ENCODE results near the gene QSOX1. TPM values are rescaled to one million over a fixed set of nuclear protein-coding genes. Genes with fewer than 3 reads are reported as not detected.
"Not testable (repeated sequence)": the region's sequence is repeated elsewhere in the genome, so short reads cannot be mapped to it uniquely, and the experiment has no call there.

The QSOX1 gene
- total RNA-seq, 1 donor from 2014 or later, result 139 TPM

GRCh38 chr1:180188684-180189175 lies 34.1 kb downstream of the QSOX1 start:
- DNase-seq (ENCODE audit: low read depth, low spot score), result no peak

- no peak for DNase-seq (ENCODE audit: low read depth, low spot score)
Observed at GRCh38 chr1:180190091-180190490, 35.4 kb downstream of the QSOX1 start.

- no peak for DNase-seq (ENCODE audit: low read depth, low spot score)
Observed at GRCh38 chr1:180192172-180192571, 37.5 kb downstream of the QSOX1 start.

GRCh38 chr1:180193141-180194047 lies 38.7 kb downstream of the QSOX1 start:
- no peak for DNase-seq (ENCODE audit: low read depth, low spot score)

- DNase-seq (ENCODE audit: low read depth, low spot score), result no peak
Observed at GRCh38 chr1:180194048-180194425, 39.4 kb downstream of the QSOX1 start.

DNA sequence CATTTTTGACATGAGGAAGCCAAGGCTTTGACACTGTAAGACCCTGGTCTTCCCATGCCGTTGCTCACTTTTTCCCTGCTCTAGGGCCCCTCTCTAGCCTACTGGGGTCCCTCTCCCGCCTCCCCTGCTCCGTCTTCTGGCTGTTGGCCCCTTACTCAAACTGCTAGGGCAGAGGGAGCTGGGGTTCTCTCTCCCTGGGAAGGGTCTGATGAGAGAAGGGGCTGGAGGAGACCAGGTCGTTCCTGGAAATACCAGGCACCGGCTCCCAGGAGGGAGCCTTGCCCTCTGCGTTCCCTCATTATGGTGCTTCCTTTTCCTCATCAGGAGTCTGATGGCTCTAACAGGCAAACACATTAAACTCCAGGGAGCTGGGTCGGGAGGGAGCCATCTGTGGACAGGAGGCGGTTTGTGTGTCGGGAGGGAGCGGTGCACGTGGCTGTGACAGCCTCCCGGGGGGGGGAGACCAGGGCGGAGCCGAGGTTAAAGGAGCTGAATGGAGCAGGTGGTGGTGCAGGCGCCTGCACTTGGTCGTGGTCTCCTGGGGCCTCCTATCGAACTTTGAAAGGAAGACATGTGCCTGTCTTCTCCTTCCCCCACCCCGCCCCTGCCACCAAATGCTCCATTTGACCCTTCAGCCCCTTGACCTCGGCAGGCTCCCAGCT lies 40.0 kb downstream of the QSOX1 start:
- no peak for DNase-seq (ENCODE audit: low read depth, low spot score)

DNA sequence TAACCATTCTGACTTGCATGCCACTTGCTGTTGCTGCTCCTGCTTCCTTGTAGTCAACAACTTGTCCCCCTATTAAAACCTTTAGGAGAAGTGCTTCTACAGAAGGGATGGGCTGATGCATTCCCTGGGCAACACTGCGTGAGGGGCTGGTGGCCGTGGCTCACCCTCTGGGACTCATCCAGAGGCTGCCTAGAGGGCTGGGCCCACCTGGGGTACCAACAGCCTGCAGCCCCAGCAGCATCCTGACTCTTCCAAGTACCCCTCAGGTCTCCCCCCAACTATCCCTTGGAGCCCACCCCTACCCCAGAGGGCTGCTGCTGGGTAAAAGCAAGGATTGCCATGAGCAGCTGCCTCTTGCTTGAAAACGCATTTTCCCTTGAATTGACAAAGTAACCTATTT lies 40.7 kb downstream of the QSOX1 start:
- no peak for DNase-seq (ENCODE audit: low read depth, low spot score)

GRCh38 chr1:180195916-180196315 lies 41.2 kb downstream of the QSOX1 start:
- no peak for DNase-seq (ENCODE audit: low read depth, low spot score)

DNA sequence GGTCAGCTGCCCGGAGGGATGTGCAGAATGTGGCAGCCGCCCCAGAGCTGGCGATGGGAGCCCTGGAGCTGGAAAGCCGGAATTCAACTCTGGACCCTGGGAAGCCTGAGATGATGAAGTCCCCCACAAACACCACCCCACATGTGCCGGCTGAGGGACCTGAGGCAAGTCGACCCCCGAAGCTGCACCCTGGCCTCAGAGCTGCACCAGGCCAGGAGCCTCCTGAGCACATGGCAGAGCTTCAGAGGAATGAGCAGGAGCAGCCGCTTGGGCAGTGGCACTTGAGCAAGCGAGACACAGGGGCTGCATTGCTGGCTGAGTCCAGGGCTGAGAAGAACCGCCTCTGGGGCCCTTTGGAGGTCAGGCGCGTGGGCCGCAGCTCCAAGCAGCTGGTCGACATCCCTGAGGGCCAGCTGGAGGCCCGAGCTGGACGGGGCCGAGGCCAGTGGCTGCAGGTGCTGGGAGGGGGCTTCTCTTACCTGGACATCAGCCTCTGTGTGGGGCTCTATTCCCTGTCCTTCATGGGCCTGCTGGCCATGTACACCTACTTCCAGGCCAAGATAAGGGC lies 41.9 kb downstream of the QSOX1 start:
- DNase-seq (ENCODE audit: low read depth, low spot score), result no peak

GRCh38 chr1:180197231-180197630 lies 42.6 kb downstream of the QSOX1 start:
- DNase-seq (ENCODE audit: low read depth, low spot score), result no peak

- no peak for DNase-seq (ENCODE audit: low read depth, low spot score)
Observed at GRCh38 chr1:180198196-180198595, 43.5 kb downstream of the QSOX1 start.

DNA sequence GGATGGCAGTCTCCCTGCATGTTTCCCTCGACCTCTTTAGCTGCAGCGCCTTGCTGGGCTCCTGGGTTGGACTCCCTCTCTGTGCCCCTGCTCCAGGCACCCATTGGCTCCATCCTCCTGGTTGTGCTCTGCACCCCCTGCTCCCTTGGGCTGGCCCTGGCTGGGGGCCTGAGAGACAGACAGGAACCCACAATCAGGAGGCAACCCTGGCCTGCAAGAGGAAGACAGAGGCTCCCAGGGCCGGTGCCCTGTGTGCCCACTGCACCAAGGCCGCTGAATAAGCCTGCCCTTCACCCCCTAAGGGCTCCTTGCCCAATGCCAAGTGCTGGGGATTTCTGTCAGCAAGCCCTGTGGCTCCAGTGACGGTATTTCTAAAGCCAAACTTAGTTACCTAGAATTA lies 43.9 kb downstream of the QSOX1 start:
- no peak for DNase-seq (ENCODE audit: low read depth, low spot score)

- DNase-seq (ENCODE audit: low read depth, low spot score), result no peak
Observed at GRCh38 chr1:180199018-180199417, 44.3 kb downstream of the QSOX1 start.

DNA sequence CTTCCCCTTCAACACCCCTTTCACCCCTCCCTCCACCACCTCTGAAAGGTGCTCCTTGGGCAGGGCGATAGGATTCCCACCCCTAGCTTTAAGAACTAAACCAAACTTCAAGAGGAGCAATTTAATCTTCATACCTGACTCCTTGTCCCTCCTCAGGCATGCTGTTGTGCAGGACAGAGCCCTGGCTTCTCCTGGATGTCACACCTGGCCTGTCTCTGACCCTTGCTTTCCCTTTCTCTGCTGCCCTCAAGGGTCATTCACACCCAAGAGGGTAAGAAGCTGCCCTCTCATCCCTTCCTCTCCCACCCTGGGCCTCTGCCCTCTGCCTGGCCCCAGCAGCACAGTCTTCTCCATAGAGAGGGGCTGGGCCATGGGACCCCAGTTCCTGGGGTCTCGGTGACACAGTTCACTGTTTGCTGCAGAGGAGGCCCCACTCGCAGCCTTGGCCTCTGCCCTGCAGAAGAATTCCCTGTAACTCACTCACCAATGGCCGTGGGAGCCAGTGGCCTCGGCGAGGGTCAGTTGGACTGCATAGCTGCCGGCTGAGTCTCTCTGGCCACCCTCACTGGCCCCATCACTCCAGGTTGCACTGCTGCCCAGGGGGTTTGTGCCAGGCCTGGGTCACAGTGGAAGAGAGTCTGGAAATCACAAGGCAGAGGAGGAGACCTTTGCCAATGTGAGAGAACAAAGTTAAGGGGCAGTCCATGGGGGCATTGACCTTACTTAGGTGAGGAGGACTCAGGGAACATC lies 47.0 kb downstream of the QSOX1 start:
- no peak for DNase-seq (ENCODE audit: low read depth, low spot score)

- not testable (repeated sequence) for DNase-seq (ENCODE audit: low read depth, low spot score)
Observed at GRCh38 chr1:180202588-180202987, 47.9 kb downstream of the QSOX1 start.

GRCh38 chr1:180204231-180204630 lies 49.6 kb downstream of the QSOX1 start:
- DNase-seq (ENCODE audit: low read depth, low spot score), result no peak

GRCh38 chr1:180206581-180206980 lies 51.9 kb downstream of the QSOX1 start:
- no peak for DNase-seq (ENCODE audit: low read depth, low spot score)

- DNase-seq (ENCODE audit: low read depth, low spot score), result no peak
Observed at GRCh38 chr1:180208264-180208663, 53.6 kb downstream of the QSOX1 start.

GRCh38 chr1:180210008-180210620 lies 55.4 kb downstream of the QSOX1 start:
- DNase-seq (ENCODE audit: low read depth, low spot score), result no peak

- no peak for DNase-seq (ENCODE audit: low read depth, low spot score)
Observed at GRCh38 chr1:180211156-180211859, 56.6 kb downstream of the QSOX1 start.

DNA sequence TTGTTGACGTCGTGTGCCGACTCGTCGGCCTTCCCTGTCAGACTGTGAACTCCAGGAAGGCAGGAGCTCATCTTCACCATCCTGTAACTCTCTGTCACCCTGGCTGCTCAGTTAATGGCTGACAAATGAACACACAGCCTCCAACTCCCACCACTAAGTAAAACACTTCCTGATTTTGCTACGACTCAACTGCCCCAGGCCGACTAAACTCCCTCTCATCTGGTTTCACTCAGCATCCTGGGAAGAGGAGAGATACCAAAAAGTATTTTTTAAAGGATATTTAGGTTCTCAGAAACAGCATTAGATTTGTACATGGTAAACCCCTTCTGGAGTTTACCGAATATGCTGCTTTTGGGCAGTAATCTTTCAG lies 57.2 kb downstream of the QSOX1 start:
- DNase-seq (ENCODE audit: low read depth, low spot score), result no peak
